ENCODE measurements around the gene TFPI2.

TFPI2 gene

GRCh38 chr7:93851536-93851935 is 39.0 kb downstream of the TFPI2 start:
- Histone ChIP-seq H3K4me1 (ENCODE audit: control insufficient read depth in 2 of 2, insufficient read depth in 1 of 2, low read depth in 1 of 2, low read length in 2 of 2) (no peaks in the 10 kb centered on the region), H3K18ac (ENCODE audit: low read length) (no peak overlapping the region), H3K9me3 (replicated peaks in 1 of 2; ENCODE audit: control insufficient read depth in 2 of 2, insufficient read depth in 1 of 2, low read depth in 1 of 2, low read length in 2 of 2) (no peaks in the 10 kb centered on the region), H3K4ac (ENCODE audit: low read length) (no peak overlapping the region), H2BK5ac (ENCODE audit: low read length) (no peak overlapping the region), H3K9ac (ENCODE audit: low read depth, low read length, poor library complexity) (no peak overlapping the region), H4K91ac (ENCODE audit: low read depth, low read length, poor library complexity) (no peak overlapping the region), H3K27ac (replicated peaks; ENCODE audit: low read length) (no peak overlapping the region), H3K36me3 (replicated peaks in 1 of 2; ENCODE audit: control insufficient read depth in 2 of 2, insufficient read depth in 2 of 2, low read length in 2 of 2) (no peaks in the 10 kb centered on the region), H3K14ac (ENCODE audit: low read length) (no peak overlapping the region), H2BK15ac (ENCODE audit: low read length) (no peak overlapping the region), H3K27me3 (ENCODE audit: control insufficient read depth in 3 of 3, insufficient read depth in 3 of 3, low read depth in 1 of 3, low read length in 3 of 3) (no peaks in the 10 kb centered on the region), H2AFZ (ENCODE audit: low read length) (no peak overlapping the region), H3K4me3 (ENCODE audit: low read length in 2 of 2) (no peak overlapping the region), H3K4me2 (ENCODE audit: insufficient read depth, low read length, poor library complexity, severe bottlenecking) (no peak overlapping the region), H2BK120ac (ENCODE audit: low read depth, low read length) (no peak overlapping the region), H4K8ac (ENCODE audit: low read depth, low read length) (no peak overlapping the region), H3K23ac (ENCODE audit: low read depth, low read length, poor library complexity) (no peak overlapping the region), H2BK12ac (ENCODE audit: low read length) (no peak overlapping the region), H3K79me1 (ENCODE audit: low read depth, low read length) (no peaks in the 10 kb centered on the region), H2AK5ac (ENCODE audit: low read depth, low read length) (no peak overlapping the region)
- no peak for DNase-seq (ENCODE audit: low spot score)
- no CpG with 5 or more reads among the region's 2 CpGs for WGBS, 2 donors (ENCODE audit: extremely low coverage in 2 of 2, insufficient read length in 2 of 2, insufficient replicate concordance in 1 of 2)

GRCh38 chr7:93843260-93843659 is 47.3 kb downstream of the TFPI2 start:
- no peak overlapping the region for H4K8ac ChIP-seq (ENCODE audit: low read depth, low read length)
- H3K4ac ChIP-seq (ENCODE audit: low read length) = no peak overlapping the region
- H2AK5ac ChIP-seq (ENCODE audit: low read depth, low read length) = no peak overlapping the region
- no peak overlapping the region for H3K23ac ChIP-seq (ENCODE audit: low read depth, low read length, poor library complexity)
- H2BK120ac ChIP-seq (ENCODE audit: low read depth, low read length) = no peak overlapping the region
- H2AFZ ChIP-seq (ENCODE audit: low read length) = no peak overlapping the region
- H4K91ac ChIP-seq (ENCODE audit: low read depth, low read length, poor library complexity) = no peak overlapping the region
- no peak overlapping the region for H2BK12ac ChIP-seq (ENCODE audit: low read length)
- no peaks in the 10 kb centered on the region for H3K9me3 ChIP-seq (replicated peaks in 1 of 2; ENCODE audit: control insufficient read depth in 2 of 2, insufficient read depth in 1 of 2, low read depth in 1 of 2, low read length in 2 of 2)
- no peak overlapping the region for H2BK15ac ChIP-seq (ENCODE audit: low read length)
- no peak overlapping the region for H3K4me3 ChIP-seq (ENCODE audit: low read length in 2 of 2)
- no peak for DNase-seq (ENCODE audit: low spot score)
- H3K36me3 ChIP-seq (replicated peaks in 1 of 2; ENCODE audit: control insufficient read depth in 2 of 2, insufficient read depth in 2 of 2, low read length in 2 of 2) = no peaks in the 10 kb centered on the region
- no peaks in the 10 kb centered on the region for H3K4me1 ChIP-seq (ENCODE audit: control insufficient read depth in 2 of 2, insufficient read depth in 1 of 2, low read depth in 1 of 2, low read length in 2 of 2)
- no peak overlapping the region for H3K27ac ChIP-seq (replicated peaks; ENCODE audit: low read length)
- no peaks in the 10 kb centered on the region for H3K79me1 ChIP-seq (ENCODE audit: low read depth, low read length)
- H2BK5ac ChIP-seq (ENCODE audit: low read length) = no peak overlapping the region
- H3K18ac ChIP-seq (ENCODE audit: low read length) = no peak overlapping the region
- no peak overlapping the region for H3K9ac ChIP-seq (ENCODE audit: low read depth, low read length, poor library complexity)
- H3K14ac ChIP-seq (ENCODE audit: low read length) = no peak overlapping the region
- no peak overlapping the region for H3K4me2 ChIP-seq (ENCODE audit: insufficient read depth, low read length, poor library complexity, severe bottlenecking)
- H3K27me3 ChIP-seq (ENCODE audit: control insufficient read depth in 3 of 3, insufficient read depth in 3 of 3, low read depth in 1 of 3, low read length in 3 of 3) = no peaks in the 10 kb centered on the region
- WGBS, 2 donors (ENCODE audit: extremely low coverage in 2 of 2, insufficient read length in 2 of 2, insufficient replicate concordance in 1 of 2) = no CpG with 5 or more reads among the region's 1 CpG

- Histone ChIP-seq H3K4me2 (ENCODE audit: insufficient read depth, low read length, poor library complexity, severe bottlenecking) (no peak overlapping the region), H3K18ac (ENCODE audit: low read length) (no peak overlapping the region), H3K23ac (ENCODE audit: low read depth, low read length, poor library complexity) (no peak overlapping the region), H2AFZ (ENCODE audit: low read length) (peak overlapping the region; percentile 43), H2BK12ac (ENCODE audit: low read length) (no peak overlapping the region), H4K91ac (ENCODE audit: low read depth, low read length, poor library complexity) (no peak overlapping the region), H3K36me3 (replicated peaks in 1 of 2; ENCODE audit: control insufficient read depth in 2 of 2, insufficient read depth in 2 of 2, low read length in 2 of 2) (no peaks in the 10 kb centered on the region), H3K9me3 (replicated peaks in 1 of 2; ENCODE audit: control insufficient read depth in 2 of 2, insufficient read depth in 1 of 2, low read depth in 1 of 2, low read length in 2 of 2) (no peaks in the 10 kb centered on the region), H2BK15ac (ENCODE audit: low read length) (no peak overlapping the region), H3K14ac (ENCODE audit: low read length) (no peak overlapping the region), H3K27ac (replicated peaks; ENCODE audit: low read length) (no peak overlapping the region), H3K27me3 (ENCODE audit: control insufficient read depth in 3 of 3, insufficient read depth in 3 of 3, low read depth in 1 of 3, low read length in 3 of 3) (no peaks in the 10 kb centered on the region), H3K4ac (ENCODE audit: low read length) (no peak overlapping the region), H3K4me3 (ENCODE audit: low read length in 2 of 2) (no peak overlapping the region), H2AK5ac (ENCODE audit: low read depth, low read length) (no peak overlapping the region), H2BK120ac (ENCODE audit: low read depth, low read length) (no peak overlapping the region), H3K4me1 (ENCODE audit: control insufficient read depth in 2 of 2, insufficient read depth in 1 of 2, low read depth in 1 of 2, low read length in 2 of 2) (no peaks in the 10 kb centered on the region), H2BK5ac (ENCODE audit: low read length) (no peak overlapping the region), H3K9ac (ENCODE audit: low read depth, low read length, poor library complexity) (no peak overlapping the region), H4K8ac (ENCODE audit: low read depth, low read length) (no peak overlapping the region), H3K79me1 (ENCODE audit: low read depth, low read length) (no peaks in the 10 kb centered on the region)
- no peak for DNase-seq (ENCODE audit: low spot score)
- no CpG with 5 or more reads among the region's 1 CpG for WGBS, 2 donors (ENCODE audit: extremely low coverage in 2 of 2, insufficient read length in 2 of 2, insufficient replicate concordance in 1 of 2)
Measured at GRCh38 chr7:93838966-93839365, 51.6 kb downstream of the TFPI2 start.

- Histone ChIP-seq H3K4me1 (ENCODE audit: control insufficient read depth in 2 of 2, insufficient read depth in 1 of 2, low read depth in 1 of 2, low read length in 2 of 2) (no peaks in the 10 kb centered on the region), H3K27me3 (ENCODE audit: control insufficient read depth in 3 of 3, insufficient read depth in 3 of 3, low read depth in 1 of 3, low read length in 3 of 3) (no peaks in the 10 kb centered on the region), H2BK12ac (ENCODE audit: low read length) (no peak overlapping the region), H2AFZ (ENCODE audit: low read length) (no peak overlapping the region), H3K14ac (ENCODE audit: low read length) (no peak overlapping the region), H2BK15ac (ENCODE audit: low read length) (no peak overlapping the region), H3K9ac (ENCODE audit: low read depth, low read length, poor library complexity) (no peak overlapping the region), H3K36me3 (replicated peaks in 1 of 2; ENCODE audit: control insufficient read depth in 2 of 2, insufficient read depth in 2 of 2, low read length in 2 of 2) (no peaks in the 10 kb centered on the region), H4K8ac (ENCODE audit: low read depth, low read length) (no peak overlapping the region), H4K91ac (ENCODE audit: low read depth, low read length, poor library complexity) (no peak overlapping the region), H3K9me3 (replicated peaks in 1 of 2; ENCODE audit: control insufficient read depth in 2 of 2, insufficient read depth in 1 of 2, low read depth in 1 of 2, low read length in 2 of 2) (no peaks in the 10 kb centered on the region), H3K18ac (ENCODE audit: low read length) (no peak overlapping the region), H3K4ac (ENCODE audit: low read length) (no peak overlapping the region), H2AK5ac (ENCODE audit: low read depth, low read length) (no peak overlapping the region), H3K23ac (ENCODE audit: low read depth, low read length, poor library complexity) (no peak overlapping the region), H2BK5ac (ENCODE audit: low read length) (no peak overlapping the region), H3K79me1 (ENCODE audit: low read depth, low read length) (no peaks in the 10 kb centered on the region), H2BK120ac (ENCODE audit: low read depth, low read length) (no peak overlapping the region), H3K4me2 (ENCODE audit: insufficient read depth, low read length, poor library complexity, severe bottlenecking) (no peak overlapping the region), H3K27ac (replicated peaks; ENCODE audit: low read length) (no peak overlapping the region), H3K4me3 (ENCODE audit: low read length in 2 of 2) (no peak overlapping the region)
- DNase-seq (ENCODE audit: low spot score) = no peak
- no CpG with 5 or more reads among the region's 3 CpGs for WGBS, 2 donors (ENCODE audit: extremely low coverage in 2 of 2, insufficient read length in 2 of 2, insufficient replicate concordance in 1 of 2)
Measured at GRCh38 chr7:93837245-93837644, 53.3 kb downstream of the TFPI2 start.

Data from neuronal stem cell (in vitro differentiated cells).